Keratinocyte (primary cell): ENCODE results near the gene PADI1. TPM values are rescaled to one million over a fixed set of nuclear protein-coding genes. Genes with fewer than 3 reads are reported as not detected.

Source experiments
- DNase-seq: peaks from one replicate; pipeline ENCODE4 v3.0.0-alpha.2; 2011; ENCODE audit warnings: low read depth, missing footprints, low spot score
- FAIRE-seq: peaks from 2 replicates; lab custom pipeline; 2011; peaks lifted over from hg19 to GRCh38; lab: Jason Lieb, UNC
- H2AFZ ChIP-seq: 2 replicates; pipeline ENCODE4 v1.6.0; 2012; ENCODE audit warnings: low read length, control low read depth, inconsistent platforms; ENCODE audit not compliant: control insufficient read depth
- H3K27ac ChIP-seq: 2 replicates; pipeline ENCODE4 v1.5.1; 2011; ENCODE audit warnings: low read length; ENCODE audit not compliant: control insufficient read depth, insufficient read depth
- H3K27me3 ChIP-seq: 3 replicates; pipeline ENCODE4 v1.6.0; 2011; ENCODE audit warnings: low read length; ENCODE audit not compliant: control insufficient read depth, insufficient read depth; ENCODE audit errors: extremely low read depth
- H3K36me3 ChIP-seq, 2 experiments: 2 replicates in 1 of 2; 3 replicates in 1 of 2; pipeline ENCODE4 v1.5.1; 2011; ENCODE audit warnings: low read length in 2 of 2, mild to moderate bottlenecking in 1 of 2; ENCODE audit not compliant: control insufficient read depth in 2 of 2, insufficient read depth in 2 of 2; ENCODE audit errors: extremely low read depth in 1 of 2
- H3K4me1 ChIP-seq: 3 replicates; pipeline ENCODE4 v1.5.1; 2011; ENCODE audit warnings: low read length; ENCODE audit not compliant: control insufficient read depth, insufficient read depth; ENCODE audit errors: extremely low read depth
- H3K4me2 ChIP-seq: 3 replicates; pipeline ENCODE4 v1.6.0; 2011; ENCODE audit warnings: low read depth, low read length; ENCODE audit not compliant: control insufficient read depth, insufficient read depth; ENCODE audit errors: extremely low read depth
- H3K4me3 ChIP-seq, 3 experiments: fragments of 200-600 bp in 1 of 3; sonication (generic) in 1 of 3; 2 replicates in 2 of 3; 3 replicates in 1 of 3; pipeline ENCODE4 v1.5.1; 2011 to 2016; ENCODE audit warnings: low read length in 3 of 3, mild to moderate bottlenecking in 3 of 3, control low read depth in 2 of 3, inconsistent platforms in 1 of 3, low read depth in 1 of 3, mixed read lengths in 1 of 3, mixed run types in 1 of 3, moderate library complexity in 1 of 3; ENCODE audit not compliant: control insufficient read depth in 2 of 3, insufficient read depth in 2 of 3; ENCODE audit errors: extremely low read depth in 1 of 3
- H3K79me2 ChIP-seq: 2 replicates; pipeline ENCODE4 v1.6.0; 2012; ENCODE audit warnings: low read length; ENCODE audit not compliant: control insufficient read depth, insufficient read depth
- H3K9ac ChIP-seq: 3 replicates; pipeline ENCODE4 v1.6.0; 2011; ENCODE audit warnings: low read length; ENCODE audit not compliant: control insufficient read depth, insufficient read depth; ENCODE audit errors: extremely low read depth
- H3K9me1 ChIP-seq: 3 replicates; pipeline ENCODE4 v1.6.0; 2011; ENCODE audit warnings: low read length; ENCODE audit not compliant: control insufficient read depth, insufficient read depth; ENCODE audit errors: extremely low read depth
- H3K9me3 ChIP-seq: 2 replicates; pipeline ENCODE4 v1.5.1; 2012; ENCODE audit warnings: low read depth, low read length; ENCODE audit not compliant: control insufficient read depth
- H4K20me1 ChIP-seq: 3 replicates; pipeline ENCODE4 v1.6.0; 2011; ENCODE audit warnings: low read length; ENCODE audit not compliant: control insufficient read depth, insufficient read depth; ENCODE audit errors: extremely low read depth
- EZH2 ChIP-seq: IDR thresholded peaks from one replicate; pipeline ENCODE4 v1.6.1; 2012; ENCODE audit warnings: inconsistent platforms, mild to moderate bottlenecking, low read length, moderate library complexity
- dilution Hi-C: fragments of 300-500 bp; cut with MboI; formaldehyde crosslinking; loops from one replicate; pipeline ENCODE4 v1.7.0; 2020; ENCODE audit warnings: low sequenced_read_pairs; ENCODE audit not compliant: extremely low pct_ligation_motif_present
- polyA plus RNA-seq, 5 experiments: library from polyadenylated mRNA; depleted of rRNA in 3 of 5; stranded (reverse) in 3 of 5; stranded (forward) in 1 of 5; unstranded in 1 of 5; fragments of >200 nt; gene quantifications; 1 replicate in 1 of 5; 2 replicates in 3 of 5; 3 replicates in 1 of 5; pipeline versions ENCODE4 v1.2.1 to v1.2.3, GENCODE V29; 2011 to 2012; ENCODE audit warnings: missing spikeins in 2 of 5, low read depth in 1 of 5, low replicate concordance in 1 of 5
- TF ChIP-seq, protein P1 (sequence below), 3 experiments: IDR thresholded peaks in 1 of 3; conservative IDR thresholded peaks in 1 of 3; optimal IDR thresholded peaks in 1 of 3; 2 replicates in 2 of 3; 3 replicates in 1 of 3; pipeline versions ENCODE3 to v1.5.1; 2011; ENCODE audit warnings: low read length in 3 of 3, mild to moderate bottlenecking in 3 of 3, moderate library complexity in 2 of 3, control low read depth in 1 of 3, inconsistent platforms in 1 of 3; ENCODE audit not compliant: insufficient read depth in 2 of 3; ENCODE audit errors: extremely low read depth in 1 of 3

PADI1 gene
- polyA plus RNA-seq, 1 donor (not counting 4 experiments of a cell fraction or from before 2014, with no cell fraction given), result 0.96 TPM

DNA sequence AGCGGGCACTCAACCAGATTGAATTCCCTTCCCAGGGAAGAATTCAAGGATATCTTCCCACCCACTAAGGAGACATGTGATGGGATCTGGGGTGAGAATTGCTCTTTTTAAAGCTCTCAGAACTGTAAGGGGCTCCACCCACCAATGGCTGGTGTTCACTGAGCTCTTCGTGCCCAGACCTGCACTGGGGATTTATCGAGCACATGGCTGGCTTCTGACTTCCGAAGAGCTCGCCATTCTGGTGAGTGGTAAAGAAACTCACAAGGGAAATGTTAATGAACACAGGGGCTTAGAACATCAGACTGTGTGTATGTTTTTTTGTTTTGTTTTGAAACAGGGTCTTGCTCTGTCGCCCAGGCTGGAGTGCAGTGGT, 53.8 kb downstream of the PADI1 start:
- no peak for FAIRE-seq
- Histone ChIP-seq H3K36me3 (no peaks in the 10 kb centered on the region), H3K27ac (peak overlapping the region; percentile 5), H3K9me3 (no peaks in the 10 kb centered on the region), H3K79me2 (no peaks in the 10 kb centered on the region), H4K20me1 (no peaks in the 10 kb centered on the region), H3K9ac (no peak overlapping the region), H3K27me3 (no peaks in the 10 kb centered on the region), H3K4me3 (no peak overlapping the region), H3K9me1 (no peaks in the 10 kb centered on the region), H3K4me1 (peaks cover 17% of the 10 kb centered on the region), H2AFZ (peak overlapping the region; percentile 22), H3K4me2 (no peak overlapping the region)
- no peak for TF ChIP-seq EZH2
- TF ChIP-seq, protein P1, sequence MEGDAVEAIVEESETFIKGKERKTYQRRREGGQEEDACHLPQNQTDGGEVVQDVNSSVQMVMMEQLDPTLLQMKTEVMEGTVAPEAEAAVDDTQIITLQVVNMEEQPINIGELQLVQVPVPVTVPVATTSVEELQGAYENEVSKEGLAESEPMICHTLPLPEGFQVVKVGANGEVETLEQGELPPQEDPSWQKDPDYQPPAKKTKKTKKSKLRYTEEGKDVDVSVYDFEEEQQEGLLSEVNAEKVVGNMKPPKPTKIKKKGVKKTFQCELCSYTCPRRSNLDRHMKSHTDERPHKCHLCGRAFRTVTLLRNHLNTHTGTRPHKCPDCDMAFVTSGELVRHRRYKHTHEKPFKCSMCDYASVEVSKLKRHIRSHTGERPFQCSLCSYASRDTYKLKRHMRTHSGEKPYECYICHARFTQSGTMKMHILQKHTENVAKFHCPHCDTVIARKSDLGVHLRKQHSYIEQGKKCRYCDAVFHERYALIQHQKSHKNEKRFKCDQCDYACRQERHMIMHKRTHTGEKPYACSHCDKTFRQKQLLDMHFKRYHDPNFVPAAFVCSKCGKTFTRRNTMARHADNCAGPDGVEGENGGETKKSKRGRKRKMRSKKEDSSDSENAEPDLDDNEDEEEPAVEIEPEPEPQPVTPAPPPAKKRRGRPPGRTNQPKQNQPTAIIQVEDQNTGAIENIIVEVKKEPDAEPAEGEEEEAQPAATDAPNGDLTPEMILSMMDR (optimal IDR thresholded peaks at IDR 0.05 in 1 of 3, IDR thresholded peaks at IDR 0.05 in 1 of 3, conservative IDR thresholded peaks at IDR 0.05 in 1 of 3; ENCODE audit: extremely low read depth in 1 of 3, insufficient read depth in 2 of 3, low read length in 3 of 3), result no peak
- dilution Hi-C loops, result no loop called here
- DNase-seq, result no peak

DNA sequence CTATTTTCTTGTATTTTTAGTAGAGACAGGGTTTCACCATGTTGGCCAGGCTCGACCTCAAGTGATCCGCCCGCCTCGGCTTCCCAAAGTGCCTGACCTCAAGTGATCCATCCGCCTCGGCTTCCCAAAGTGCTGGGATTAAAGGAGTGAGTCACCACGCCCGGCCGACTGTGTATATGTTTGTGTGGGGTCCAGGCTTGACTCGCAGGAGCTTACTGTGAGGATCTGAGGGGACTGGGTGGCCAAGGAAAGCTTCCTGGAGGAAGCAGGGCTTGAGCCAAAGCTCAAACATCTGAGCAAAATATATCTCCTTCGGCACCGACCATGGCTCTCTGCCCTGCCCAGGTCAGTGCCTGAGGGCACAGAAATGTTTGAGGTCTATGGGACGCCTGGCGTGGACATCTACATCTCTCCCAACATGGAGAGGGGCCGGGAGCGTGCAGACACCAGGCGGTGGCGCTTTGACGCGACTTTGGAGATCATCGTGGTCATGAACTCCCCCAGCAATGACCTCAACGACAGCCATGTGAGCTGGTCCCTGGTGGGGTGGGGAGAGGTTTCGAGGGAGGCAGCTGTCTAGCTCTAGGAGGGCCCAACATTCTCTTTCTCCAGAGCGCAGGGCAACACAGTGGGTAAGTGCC, 54.4 kb downstream of the PADI1 start:
- Histone ChIP-seq H3K27me3 (no peaks in the 10 kb centered on the region), H3K4me3 (no peak overlapping the region), H3K4me1 (peaks cover 18% of the 10 kb centered on the region), H4K20me1 (no peaks in the 10 kb centered on the region), H3K36me3 (no peaks in the 10 kb centered on the region), H2AFZ (no peak overlapping the region), H3K9me3 (no peaks in the 10 kb centered on the region), H3K79me2 (no peaks in the 10 kb centered on the region), H3K4me2 (no peak overlapping the region), H3K9ac (no peak overlapping the region), H3K9me1 (no peaks in the 10 kb centered on the region), H3K27ac (no peak overlapping the region)
- TF ChIP-seq EZH2, result no peak
- TF ChIP-seq, protein P1 (optimal IDR thresholded peaks at IDR 0.05 in 1 of 3, IDR thresholded peaks at IDR 0.05 in 1 of 3, conservative IDR thresholded peaks at IDR 0.05 in 1 of 3; ENCODE audit: extremely low read depth in 1 of 3, insufficient read depth in 2 of 3, low read length in 3 of 3), result no peak
- DNase-seq (no peak), FAIRE-seq (no peak)
- dilution Hi-C loops, result no loop called here
